BLaER1 (cell line): ENCODE measurements around the gene TNFRSF13B.
"Not testable (repeated sequence)": the region's sequence is repeated elsewhere in the genome, so short reads cannot be mapped to it uniquely, and the experiment has no call there.

Experiments
- H3K27ac ChIP-seq: shearing (Covaris generic); formaldehyde crosslinking; 2 replicates; pipeline ENCODE4 v1.8.1; 2022
- H3K27me3 ChIP-seq: shearing (Covaris generic); formaldehyde crosslinking; 2 replicates; pipeline ENCODE4 v1.8.1; 2022
- H3K36me3 ChIP-seq: shearing (Covaris generic); formaldehyde crosslinking; 2 replicates; pipeline ENCODE4 v1.8.1; 2022
- H3K4me1 ChIP-seq: shearing (Covaris generic); formaldehyde crosslinking; 2 replicates; pipeline ENCODE4 v1.8.1; 2022
- H3K4me2 ChIP-seq: shearing (Covaris generic); formaldehyde crosslinking; 2 replicates; pipeline ENCODE4 v1.8.1; 2022
- H3K4me3 ChIP-seq: shearing (Covaris generic); formaldehyde crosslinking; 2 replicates; pipeline ENCODE4 v1.8.1; 2022
- H3K9ac ChIP-seq: shearing (Covaris generic); formaldehyde crosslinking; 2 replicates; pipeline ENCODE4 v1.8.1; 2022
- H3K9me3 ChIP-seq: shearing (Covaris generic); formaldehyde crosslinking; 2 replicates; pipeline ENCODE4 v1.8.1; 2022
- H4K20me1 ChIP-seq: shearing (Covaris generic); formaldehyde crosslinking; 2 replicates; pipeline ENCODE4 v1.8.1; 2022
- Cebpa-rat ChIP-seq: shearing (Covaris generic); IDR thresholded peaks from 2 replicates; pipeline ENCODE4 v1.8.1; 2022

TNFRSF13B gene

DNA sequence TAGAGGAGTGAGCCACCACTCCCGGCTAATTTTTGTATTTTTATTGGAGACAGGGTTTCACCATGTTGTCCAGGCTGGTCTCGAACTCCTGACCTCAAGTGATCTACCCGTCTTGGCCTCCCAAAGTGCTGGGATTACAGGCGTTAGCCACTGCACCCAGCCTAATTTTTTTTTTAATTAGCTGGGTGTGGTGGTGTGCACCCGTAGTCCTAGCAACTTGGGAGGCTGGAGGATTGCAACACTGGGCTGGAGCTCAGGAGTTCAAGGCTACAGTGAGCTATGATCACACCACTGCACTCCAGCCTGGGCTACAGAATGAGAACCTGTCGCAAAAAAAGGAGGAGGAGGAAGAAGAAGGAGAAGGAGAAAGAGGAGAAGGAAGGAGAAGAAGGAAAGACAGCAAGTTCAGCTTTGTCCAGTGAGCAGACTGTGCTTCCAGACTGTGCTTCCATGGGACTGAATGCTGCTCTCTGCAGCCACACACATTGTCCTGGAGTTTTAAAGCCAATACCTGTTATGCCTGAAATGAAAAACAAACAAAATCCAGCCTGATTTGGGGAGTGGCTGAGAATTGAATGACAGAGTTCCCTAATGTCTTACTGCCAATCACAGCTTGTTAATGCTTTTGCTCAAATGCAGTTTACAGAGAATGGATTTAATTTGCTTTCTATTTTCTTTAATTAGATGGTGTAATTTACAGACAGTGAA lies 2.8 kb upstream of the TNFRSF13B start:
- H3K9ac ChIP-seq: peak overlapping the region; percentile 57; the same call in 1 of the 2 replicates

DNA sequence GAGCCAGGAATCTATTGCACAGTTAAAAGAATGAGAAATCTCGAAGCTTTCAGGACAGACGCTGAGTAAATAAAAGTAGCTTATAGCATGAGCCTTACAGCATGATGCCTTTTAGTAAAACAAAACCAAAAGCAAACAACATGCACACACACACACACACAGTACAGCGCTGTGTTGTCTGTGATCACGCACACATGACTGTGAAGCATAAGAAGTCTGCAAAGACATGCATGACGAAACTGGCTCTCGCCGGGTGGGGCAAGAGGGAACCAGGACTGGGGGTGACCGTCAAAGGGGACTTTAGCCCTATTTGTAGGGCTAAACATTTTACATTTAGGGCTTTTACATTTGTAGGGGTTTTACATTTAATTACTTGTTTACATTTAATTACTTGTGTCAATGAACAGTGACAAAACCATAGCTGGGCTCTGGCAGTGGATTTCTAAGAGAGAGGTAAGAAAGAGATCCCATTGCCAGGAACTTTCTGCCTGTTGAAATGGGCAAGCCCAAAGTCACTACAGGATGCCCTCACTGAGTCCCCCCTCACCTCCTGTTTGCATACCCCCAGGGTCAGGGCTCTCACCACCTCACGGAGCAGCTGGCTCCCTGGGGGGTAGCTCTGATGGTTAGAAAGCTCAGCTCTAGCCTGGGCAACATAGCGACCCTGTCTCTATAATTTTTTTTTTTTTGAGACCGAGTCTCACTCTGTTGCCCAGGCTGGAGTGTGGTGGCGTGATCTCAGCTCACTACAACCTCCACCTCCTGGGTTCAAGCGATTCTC lies 2.0 kb upstream of the TNFRSF13B start:
- Histone ChIP-seq H3K27me3 (no peaks in the 10 kb centered on the region), H3K4me2 (peak overlapping the region; percentile 80), H3K4me1 (peaks cover 100% of the 10 kb centered on the region), H3K4me3 (0 out of 2 replicates have a peak overlapping the region, but pooled peaks have one; percentile 11), H3K9me3 (no peaks in the 10 kb centered on the region), H3K9ac (peak overlapping the region; percentile 57; the same call in 1 of the 2 replicates), H3K27ac (peak overlapping the region; percentile 82), H4K20me1 (no peaks in the 10 kb centered on the region), H3K36me3 (no peaks in the 10 kb centered on the region)
- no peak for TF ChIP-seq Cebpa-rat

More for the DNA sequence above, 2.8 kb upstream of the TNFRSF13B start:
- no peaks in the 10 kb centered on the region for H4K20me1 ChIP-seq
- TF ChIP-seq Cebpa-rat: no peak
- no peaks in the 10 kb centered on the region for H3K36me3 ChIP-seq
- H3K4me1 ChIP-seq: peaks cover 100% of the 10 kb centered on the region
- no peaks in the 10 kb centered on the region for H3K9me3 ChIP-seq
- H3K4me2 ChIP-seq: peak overlapping the region; percentile 80
- no peaks in the 10 kb centered on the region for H3K27me3 ChIP-seq
- peak overlapping the region; percentile 82 for H3K27ac ChIP-seq
- H3K4me3 ChIP-seq: peak overlapping the region; percentile 24; the same call in 1 of the 2 replicates

DNA sequence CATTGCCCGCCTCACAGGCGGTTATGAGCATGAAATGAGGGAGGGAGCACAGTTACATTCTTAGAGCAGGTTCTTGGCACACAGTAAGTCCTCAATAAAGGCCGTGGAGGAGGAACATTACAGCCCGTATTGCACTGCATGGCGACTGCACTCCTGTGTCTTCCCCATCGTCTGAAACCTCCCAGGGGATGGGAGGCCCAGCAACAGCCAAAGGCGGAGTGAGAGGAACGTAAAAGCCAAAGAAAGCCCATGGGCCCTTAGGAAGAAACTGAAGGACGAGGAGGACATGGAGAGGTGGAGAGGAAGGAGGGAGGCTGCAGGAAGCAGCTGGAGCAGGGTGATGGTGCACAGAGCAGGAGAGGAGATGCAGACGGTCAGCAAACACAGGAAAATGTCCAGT lies 1.1 kb upstream of the TNFRSF13B start:
- not testable (repeated sequence) for H4K20me1 ChIP-seq
- H3K9ac ChIP-seq: 0 out of 2 replicates have a peak overlapping the region, but pooled peaks have one; percentile 57

DNA sequence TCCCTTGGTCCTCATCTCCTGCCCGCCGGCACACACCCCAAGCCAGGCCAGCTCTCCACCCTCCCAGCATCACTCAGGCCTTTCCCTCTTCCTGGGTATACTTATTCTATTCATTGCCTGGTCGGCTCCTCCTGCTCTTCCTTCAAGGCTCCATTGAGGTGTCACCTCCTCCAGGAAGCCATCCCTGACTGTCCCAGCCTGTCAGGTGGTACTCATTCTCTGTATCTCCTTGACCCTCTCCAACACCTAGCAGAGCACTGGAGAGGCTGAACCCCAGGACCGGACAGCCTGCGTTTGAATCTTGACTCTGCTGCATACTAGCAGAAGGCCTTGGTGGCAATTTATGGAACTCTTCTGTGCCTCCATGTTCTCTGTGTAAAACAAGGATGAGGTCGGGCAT lies 428 bp upstream of the TNFRSF13B start:
- Histone ChIP-seq H3K4me1 (peaks cover 99% of the 10 kb centered on the region), H3K27ac (peak overlapping the region; percentile 82)

More for the DNA sequence above, 1.1 kb upstream of the TNFRSF13B start:
- H3K4me3 ChIP-seq, H3K9me3 ChIP-seq, H3K36me3 ChIP-seq, H3K27me3 ChIP-seq: not testable (repeated sequence)
- Histone ChIP-seq H3K4me1 (peaks cover 100% of the 10 kb centered on the region), H3K4me2 (peak overlapping the region; percentile 80), H3K27ac (peak overlapping the region; percentile 82)

DNA sequence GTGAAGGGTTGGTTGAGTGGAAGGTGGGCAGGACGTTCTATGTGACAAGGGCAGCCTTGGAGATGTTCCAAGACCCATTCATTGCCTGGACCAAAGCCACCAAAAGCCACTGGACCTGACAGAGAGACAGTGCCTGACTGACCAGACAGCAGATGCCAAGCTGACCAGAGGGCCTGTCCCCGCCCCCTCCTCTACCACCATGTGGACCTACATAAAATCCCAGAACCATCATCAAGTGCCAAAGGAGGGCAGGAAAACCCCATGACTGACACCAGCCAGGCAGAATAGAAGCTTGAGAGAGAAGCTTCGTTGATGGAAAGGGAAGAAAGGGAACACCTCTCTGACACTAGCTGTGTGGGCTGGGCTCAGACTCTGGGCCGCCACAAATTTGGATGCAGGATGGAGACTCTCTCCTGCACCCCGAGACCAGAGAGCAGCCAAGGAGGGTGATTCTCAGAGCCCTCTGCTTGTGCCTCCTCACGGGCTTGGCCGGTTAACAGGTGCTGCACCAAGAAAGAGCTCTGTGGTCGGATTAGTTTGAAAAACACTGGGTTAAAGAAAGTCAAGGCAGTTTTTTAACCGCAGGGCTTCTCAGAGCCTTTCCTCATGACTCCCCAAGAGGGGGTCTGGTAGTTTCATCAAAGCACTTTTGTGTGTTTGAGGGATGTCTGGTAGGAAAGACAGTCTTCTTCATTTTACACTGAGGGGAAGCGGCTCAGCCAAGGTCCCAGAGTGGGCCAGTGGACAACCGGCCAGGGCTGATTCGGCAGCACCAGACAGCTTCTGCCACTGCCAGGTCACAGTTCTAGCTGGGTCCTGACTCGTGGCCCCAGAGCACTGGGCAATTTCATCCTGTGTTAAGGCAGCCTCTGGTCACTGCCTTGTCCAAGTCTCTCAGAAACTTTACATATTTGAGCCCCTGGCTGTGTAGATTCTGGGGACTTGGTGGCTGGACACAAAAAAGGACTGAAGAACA lies 1.7 kb downstream of the TNFRSF13B start:
- Histone ChIP-seq H3K27ac (peak overlapping the region; percentile 82), H3K4me1 (peaks cover 78% of the 10 kb centered on the region), H3K9ac (peak overlapping the region; percentile 72), H3K4me2 (peak overlapping the region; percentile 80), H3K36me3 (no peaks in the 10 kb centered on the region), H4K20me1 (no peaks in the 10 kb centered on the region), H3K27me3 (no peaks in the 10 kb centered on the region), H3K9me3 (peaks cover 5% of the 10 kb centered on the region; the same call in 1 of the 2 replicates), H3K4me3 (peak overlapping the region; percentile 22)
- no peak for TF ChIP-seq Cebpa-rat

More for the DNA sequence above, 428 bp upstream of the TNFRSF13B start:
- TF ChIP-seq Cebpa-rat: no peak
- Histone ChIP-seq H3K27me3 (no peaks in the 10 kb centered on the region), H3K36me3 (no peaks in the 10 kb centered on the region), H3K9ac (no peak overlapping the region), H4K20me1 (no peaks in the 10 kb centered on the region), H3K4me2 (peak overlapping the region; percentile 80), H3K4me3 (no peak overlapping the region), H3K9me3 (peaks cover 5% of the 10 kb centered on the region; the same call in 1 of the 2 replicates)

DNA sequence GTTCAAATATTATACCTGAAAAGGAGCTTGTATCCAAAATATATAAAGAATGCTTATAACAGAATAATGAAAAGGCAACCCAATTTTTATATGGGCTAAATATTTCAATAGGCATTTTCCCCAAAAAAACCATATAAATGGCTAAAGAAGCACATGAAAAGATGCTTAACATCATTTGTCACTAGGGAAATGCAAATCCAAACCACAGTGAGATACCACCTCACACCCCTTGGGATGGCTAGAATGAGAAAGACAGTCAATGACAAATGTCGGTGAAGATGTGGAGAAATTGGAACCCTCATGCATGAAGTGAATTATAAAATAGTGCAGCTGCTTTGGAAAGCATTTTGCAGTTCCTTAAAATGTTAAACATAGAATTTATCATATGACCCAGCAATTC lies 3.1 kb downstream of the TNFRSF13B start:
- Histone ChIP-seq H3K9me3 (peaks cover 5% of the 10 kb centered on the region; the same call in 1 of the 2 replicates), H3K4me1 (peaks cover 64% of the 10 kb centered on the region), H3K4me3 (no peak overlapping the region), H3K4me2 (peak overlapping the region; percentile 80), H3K27ac (no peak overlapping the region), H3K36me3 (no peaks in the 10 kb centered on the region), H3K27me3 (no peaks in the 10 kb centered on the region), H4K20me1 (no peaks in the 10 kb centered on the region), H3K9ac (no peak overlapping the region)
- TF ChIP-seq Cebpa-rat: no peak

DNA sequence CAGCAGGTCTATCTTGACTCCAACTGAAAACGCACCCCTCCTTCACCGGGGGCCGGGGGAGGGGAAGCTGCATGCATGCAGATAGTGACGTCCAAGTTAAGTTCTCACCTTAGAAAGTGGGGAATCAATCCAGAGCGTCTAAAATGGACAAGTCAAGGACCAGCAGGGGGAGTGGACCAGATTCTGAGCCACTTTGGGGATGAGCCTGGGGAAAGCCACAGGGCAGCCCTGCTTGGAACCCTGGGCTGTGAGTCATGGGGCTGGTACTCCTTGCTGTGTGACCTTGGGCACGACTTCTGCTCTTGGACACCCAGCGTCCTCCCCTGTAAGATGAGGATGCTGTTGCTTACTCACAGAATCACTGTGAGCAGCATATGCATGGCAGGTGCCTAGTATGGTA lies 9.1 kb downstream of the TNFRSF13B start:
- no peak overlapping the region for H3K4me2 ChIP-seq
- H3K9ac ChIP-seq: no peak overlapping the region
- no peaks in the 10 kb centered on the region for H4K20me1 ChIP-seq
- H3K9me3 ChIP-seq: peaks cover 24% of the 10 kb centered on the region
- H3K4me3 ChIP-seq: no peak overlapping the region
- H3K36me3 ChIP-seq: no peaks in the 10 kb centered on the region
- H3K27me3 ChIP-seq: no peaks in the 10 kb centered on the region
- peaks cover 4% of the 10 kb centered on the region; the same call in 1 of the 2 replicates for H3K4me1 ChIP-seq
- no peak for TF ChIP-seq Cebpa-rat
- no peak overlapping the region for H3K27ac ChIP-seq

DNA sequence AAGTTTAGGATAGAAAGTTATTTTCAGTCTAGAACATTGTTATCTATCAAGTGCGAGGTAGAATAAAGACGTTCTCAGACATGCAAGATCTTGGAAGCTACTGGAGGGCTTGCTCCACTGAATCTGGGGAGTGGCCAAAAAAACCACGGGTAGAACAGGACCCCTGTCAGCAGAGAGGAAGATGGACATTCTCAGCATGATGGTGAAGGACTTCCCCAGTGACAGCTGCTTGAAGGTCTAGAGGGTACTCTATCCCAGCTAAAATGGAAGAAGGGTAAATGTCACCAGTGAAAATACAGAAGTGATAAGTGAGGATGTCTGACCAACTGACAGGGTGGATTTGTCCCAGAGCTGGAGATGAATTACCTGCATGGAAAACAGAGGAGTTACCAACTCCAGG lies 10.1 kb downstream of the TNFRSF13B start:
- Histone ChIP-seq H3K4me2 (no peak overlapping the region), H4K20me1 (no peaks in the 10 kb centered on the region), H3K4me1 (no peaks in the 10 kb centered on the region), H3K9me3 (peaks cover 25% of the 10 kb centered on the region), H3K9ac (no peak overlapping the region), H3K27ac (no peak overlapping the region), H3K4me3 (no peak overlapping the region), H3K27me3 (no peaks in the 10 kb centered on the region), H3K36me3 (no peaks in the 10 kb centered on the region)
- TF ChIP-seq Cebpa-rat: no peak

DNA sequence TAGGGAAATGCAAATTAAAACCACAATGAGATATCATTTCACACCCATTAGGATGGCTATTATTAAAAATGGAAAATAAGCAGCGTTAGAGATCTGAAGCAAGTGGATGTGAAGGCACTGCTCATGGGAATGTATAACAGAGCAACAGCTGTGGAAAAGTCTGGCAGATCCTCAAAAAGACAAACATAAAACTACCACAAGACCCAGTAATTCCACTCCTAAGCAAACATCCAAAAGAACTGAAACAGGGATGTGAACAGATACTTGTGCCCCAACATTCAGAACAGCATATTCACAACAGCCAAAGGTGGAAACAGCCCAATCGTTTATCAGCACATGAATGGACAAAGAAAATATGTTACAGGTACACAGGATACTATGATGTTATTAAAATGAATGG lies 10.9 kb downstream of the TNFRSF13B start:
- not testable (repeated sequence) for H3K9ac ChIP-seq, H3K4me1 ChIP-seq, H3K4me3 ChIP-seq, H3K27me3 ChIP-seq, H3K36me3 ChIP-seq, H3K27ac ChIP-seq, H3K4me2 ChIP-seq, H4K20me1 ChIP-seq
- H3K9me3 ChIP-seq: peaks cover 32% of the 10 kb centered on the region

DNA sequence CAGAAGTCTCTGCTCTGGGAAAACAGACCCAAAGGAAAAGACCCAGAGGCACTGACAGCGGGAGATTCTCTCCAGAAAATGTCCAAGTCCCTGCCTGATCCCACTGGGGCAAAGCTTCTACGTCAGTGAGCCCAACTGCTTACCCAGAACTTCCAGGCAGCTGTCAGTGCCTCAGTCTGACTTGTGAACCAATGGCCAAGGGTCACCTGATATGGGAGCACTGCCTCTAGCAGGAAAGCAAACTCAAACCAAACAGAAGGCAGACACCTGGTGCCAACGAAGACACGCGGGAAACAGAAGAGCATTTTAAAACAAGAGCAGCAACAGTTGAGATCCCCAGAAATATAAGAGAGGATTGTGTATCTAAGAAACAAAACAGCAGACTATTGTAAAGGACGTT lies 16.9 kb downstream of the TNFRSF13B start:
- not testable (repeated sequence) for H4K20me1 ChIP-seq

More for the DNA sequence above, 16.9 kb downstream of the TNFRSF13B start:
- H3K4me2 ChIP-seq: peak overlapping the region; percentile 47
- H3K9me3 ChIP-seq: peaks cover 24% of the 10 kb centered on the region
- not testable (repeated sequence) for H3K36me3 ChIP-seq, H3K9ac ChIP-seq, H3K27me3 ChIP-seq, H3K27ac ChIP-seq, H3K4me3 ChIP-seq
- peaks cover 21% of the 10 kb centered on the region for H3K4me1 ChIP-seq
